Activated naive CD8-positive, alpha-beta T cell treated with anti-CD3 and anti-CD28 coated beads, Interleukin-2, amount 50 U/mL, for 16 hours (primary cell): ENCODE measurements around the gene CREBL2.
"Not testable (repeated sequence)": the region's sequence is repeated elsewhere in the genome, so short reads cannot be mapped to it uniquely, and the experiment has no call there.

Experiments used
- DNase-seq: peaks from one replicate; pipeline ENCODE4 v3.0.0-alpha.2; 2020; ENCODE audit warnings: low read depth, low spot score

CREBL2 gene

DNA sequence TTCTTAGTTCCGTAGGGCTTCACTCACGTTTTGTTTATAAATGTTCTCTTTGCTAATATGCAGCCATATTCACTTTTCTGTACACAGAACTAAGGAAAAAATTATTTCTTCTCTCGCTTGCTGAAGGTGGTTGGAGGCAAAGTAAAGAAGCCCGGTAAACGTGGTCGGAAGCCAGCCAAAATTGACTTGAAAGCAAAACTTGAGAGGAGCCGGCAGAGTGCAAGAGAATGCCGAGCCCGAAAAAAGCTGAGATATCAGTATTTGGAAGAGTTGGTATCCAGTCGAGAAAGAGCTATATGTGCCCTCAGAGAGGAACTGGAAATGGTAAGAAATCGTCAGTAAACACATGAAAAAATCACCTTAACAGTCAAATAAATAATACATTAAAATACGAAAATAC, 24.0 kb downstream of the CREBL2 start:
- DNase-seq = no peak

- no peak for DNase-seq
Observed at GRCh38 chr12:12636641-12637040, 25.0 kb downstream of the CREBL2 start.

- not testable (repeated sequence) for DNase-seq
Observed at GRCh38 chr12:12639995-12640394, 28.3 kb downstream of the CREBL2 start.

- DNase-seq = no peak
Observed at GRCh38 chr12:12641650-12642049, 30.0 kb downstream of the CREBL2 start.

DNA sequence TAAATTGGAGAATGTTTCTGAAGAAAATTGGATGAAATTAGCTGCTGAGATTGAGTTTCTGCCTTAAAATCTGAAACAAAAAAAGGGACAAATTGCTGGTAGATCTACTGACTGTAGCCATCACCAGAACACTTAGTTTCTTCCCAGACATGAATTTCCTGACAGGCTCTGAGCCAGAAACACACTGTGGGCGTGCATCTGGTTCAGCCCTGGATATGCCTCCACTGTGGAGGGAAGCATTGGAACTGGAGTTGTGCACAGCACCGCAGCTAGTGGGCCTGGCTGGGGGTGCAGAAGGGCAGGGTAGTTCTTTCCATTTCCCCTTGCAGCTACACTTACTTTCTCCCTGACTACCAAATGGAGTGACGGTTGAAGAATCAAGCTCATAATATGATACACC, 31.2 kb downstream of the CREBL2 start:
- no peak for DNase-seq

DNA sequence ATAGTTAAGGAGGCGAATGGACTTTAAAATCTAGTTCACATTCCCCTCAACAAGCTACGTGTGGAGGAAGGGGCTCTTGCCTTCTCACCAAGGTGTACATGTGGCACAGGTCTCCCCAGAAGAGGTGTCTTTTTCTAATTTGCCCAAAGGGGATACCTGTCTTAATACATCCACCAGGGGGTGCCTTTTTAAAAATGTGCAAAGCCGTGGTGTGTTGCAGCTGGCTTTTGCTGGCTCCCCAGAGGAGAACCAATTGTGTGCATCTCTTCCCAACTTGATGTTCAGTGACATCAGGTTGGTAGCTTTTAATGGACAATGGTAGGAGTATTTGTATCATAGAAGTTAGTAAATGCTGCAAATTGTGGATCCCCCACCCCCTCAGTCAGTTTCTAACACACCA, 33.8 kb downstream of the CREBL2 start:
- no peak for DNase-seq

DNA sequence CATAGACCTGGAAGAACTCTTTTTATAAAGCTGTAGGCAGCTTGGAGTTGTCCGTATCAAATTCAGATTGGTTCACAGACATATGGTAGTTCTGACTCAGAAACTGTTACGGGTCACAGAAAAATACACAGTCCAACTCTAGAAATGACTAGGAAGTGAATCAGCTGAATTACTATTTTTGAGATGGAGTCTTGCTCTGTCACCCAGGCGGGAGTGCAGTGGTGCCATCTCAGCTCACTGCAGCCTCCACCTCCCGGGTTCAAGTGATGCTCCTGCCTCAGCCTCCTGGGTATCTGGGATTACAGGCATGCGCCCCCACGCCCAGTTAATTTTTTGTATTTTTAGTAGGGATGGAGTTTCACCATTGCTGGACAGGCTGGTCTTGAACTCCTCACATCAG, 34.3 kb downstream of the CREBL2 start:
- DNase-seq = not testable (repeated sequence)

DNA sequence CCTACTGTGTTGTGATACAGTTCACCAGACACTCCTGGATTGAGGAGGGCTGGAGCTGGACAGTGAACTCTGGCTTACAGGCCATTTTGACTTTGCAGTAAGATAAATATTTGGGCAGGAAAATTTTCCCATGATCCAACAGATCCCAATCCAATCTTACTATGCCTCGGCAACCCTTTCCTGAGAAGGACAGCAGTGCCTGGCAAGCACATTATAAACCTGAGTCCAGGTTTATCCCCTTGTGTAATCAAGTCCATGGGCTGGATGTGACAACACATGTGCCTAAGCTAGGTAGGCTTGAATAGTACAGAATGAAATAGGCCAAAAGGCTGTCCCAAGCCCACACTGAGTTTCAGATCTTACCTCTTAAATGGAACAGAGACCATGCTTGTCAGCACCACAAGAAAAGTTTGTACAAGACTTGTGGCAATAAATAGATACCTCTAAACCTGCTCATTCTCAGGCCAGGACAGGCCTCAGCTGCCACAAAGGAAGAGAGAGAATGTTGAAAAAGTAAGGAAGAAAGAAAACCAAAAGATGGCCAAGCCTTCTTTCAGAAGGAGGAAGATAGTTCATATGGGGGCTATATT, 34.9 kb downstream of the CREBL2 start:
- DNase-seq = no peak

GRCh38 chr12:12648284-12648683, 36.6 kb downstream of the CREBL2 start:
- no peak for DNase-seq

DNA sequence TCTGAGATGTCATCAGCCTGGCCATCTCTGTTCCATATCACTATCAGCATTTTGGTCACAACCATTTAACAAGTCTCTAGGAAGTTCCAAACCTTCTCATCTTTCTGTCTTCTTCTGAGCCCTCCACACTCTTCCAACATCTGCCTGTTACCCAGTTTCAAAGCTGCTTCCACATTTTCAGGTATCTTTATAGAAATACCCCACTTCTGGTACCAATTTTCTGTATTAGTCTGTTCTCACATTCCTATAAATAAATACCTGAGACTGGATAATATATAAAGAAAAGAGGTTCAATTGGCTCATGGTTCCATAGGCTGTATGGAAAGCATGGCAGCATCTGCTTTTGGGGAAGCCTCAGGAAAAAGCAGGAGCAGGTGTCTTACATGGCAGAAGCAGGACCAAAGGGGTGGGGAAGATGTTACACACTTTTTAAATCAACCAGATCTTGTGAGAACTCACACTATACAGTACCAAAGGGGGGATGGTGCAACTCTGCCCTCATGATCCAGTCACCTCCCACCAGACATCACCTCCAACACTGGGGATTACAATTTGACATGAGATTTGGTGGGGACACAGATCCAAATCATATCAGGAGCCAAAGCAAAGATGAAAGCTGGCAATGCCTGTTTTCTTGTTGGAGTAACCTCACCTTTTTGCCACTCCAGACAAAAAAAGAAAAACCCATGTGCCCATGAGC, 37.4 kb downstream of the CREBL2 start:
- no peak for DNase-seq

GRCh38 chr12:12651752-12652151, 40.1 kb downstream of the CREBL2 start:
- DNase-seq = no peak

GRCh38 chr12:12652704-12653103, 41.0 kb downstream of the CREBL2 start:
- DNase-seq = not testable (repeated sequence)

GRCh38 chr12:12653922-12654321, 42.2 kb downstream of the CREBL2 start:
- DNase-seq = no peak

GRCh38 chr12:12654691-12655460, 43.2 kb downstream of the CREBL2 start:
- DNase-seq = no peak

GRCh38 chr12:12660201-12660600, 48.5 kb downstream of the CREBL2 start:
- no peak for DNase-seq

- DNase-seq = no peak
Observed at GRCh38 chr12:12661086-12661856, 49.6 kb downstream of the CREBL2 start.

DNA sequence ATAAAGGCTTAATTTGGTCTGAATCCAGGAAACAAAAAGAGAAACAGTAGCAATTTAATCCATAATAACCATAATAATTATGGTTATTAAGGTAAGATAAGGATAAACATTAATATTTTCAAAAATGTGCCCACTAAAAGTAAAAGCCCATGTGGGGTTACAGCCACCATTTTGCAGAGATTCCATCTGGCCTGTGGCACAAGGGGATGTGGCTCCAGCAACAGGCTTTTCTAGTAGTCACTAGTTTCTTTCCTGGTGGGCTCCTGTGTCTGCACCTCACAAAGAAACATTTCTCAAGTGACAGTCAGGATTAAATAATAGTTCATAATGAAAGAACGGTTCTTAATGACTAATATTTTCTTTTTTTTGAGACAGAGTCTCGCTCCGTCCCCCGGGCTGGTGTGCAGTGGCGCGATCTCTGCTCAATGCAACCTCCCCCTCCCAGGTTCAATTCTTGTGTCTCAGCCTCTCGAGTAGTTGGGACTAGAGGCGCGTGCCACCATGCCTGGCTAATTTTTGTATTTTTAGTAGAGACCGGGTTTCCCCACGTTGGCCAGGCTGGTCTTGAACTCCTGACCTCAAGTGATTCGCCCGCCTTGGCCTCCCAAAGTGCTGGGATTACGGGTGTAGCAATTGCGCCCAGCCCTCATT, 52.1 kb downstream of the CREBL2 start:
- DNase-seq = no peak

- DNase-seq = no peak
Observed at GRCh38 chr12:12665194-12665593, 53.5 kb downstream of the CREBL2 start.

DNA sequence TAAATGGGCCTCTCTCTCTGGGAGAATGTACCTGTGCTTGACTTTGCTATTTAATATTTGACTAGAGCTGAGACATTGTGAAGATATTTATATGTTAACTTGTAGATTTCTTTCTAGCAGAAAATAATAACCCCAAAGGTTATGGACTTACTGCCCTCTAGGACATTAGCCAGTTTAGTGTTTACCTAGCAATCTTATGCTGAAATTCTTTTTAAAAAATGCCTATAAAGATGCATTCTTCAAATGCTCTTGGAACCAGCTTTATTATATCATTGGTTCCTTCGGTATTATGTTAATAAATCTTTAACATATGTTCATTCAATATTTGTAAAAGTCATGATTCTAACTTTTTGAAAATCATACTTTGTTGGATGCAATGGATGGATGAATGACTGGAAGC, 56.3 kb downstream of the CREBL2 start:
- DNase-seq = no peak

DNA sequence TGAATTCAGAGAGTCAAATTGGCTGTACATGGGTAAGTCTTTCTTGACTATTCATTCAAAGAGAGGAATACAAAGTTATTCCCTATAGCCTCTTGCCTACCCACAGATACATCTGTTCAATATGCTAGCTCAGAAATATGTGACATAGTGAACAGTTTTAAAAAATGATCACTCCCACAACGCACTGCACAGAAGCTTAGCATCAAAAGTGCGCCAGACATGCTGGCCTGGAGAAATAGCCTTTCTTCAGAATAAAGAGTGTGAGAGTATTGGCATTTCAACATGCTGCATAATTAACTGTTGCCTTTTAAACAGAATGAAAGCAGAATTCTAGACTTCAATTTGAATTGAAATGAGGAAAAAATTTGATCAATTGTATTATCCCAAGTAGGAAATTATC, 57.3 kb downstream of the CREBL2 start:
- no peak for DNase-seq

- DNase-seq = no peak
Observed at GRCh38 chr12:12671850-12672660, 60.4 kb downstream of the CREBL2 start.
